ENCODE measurements around the gene ZNF837.

DNA sequence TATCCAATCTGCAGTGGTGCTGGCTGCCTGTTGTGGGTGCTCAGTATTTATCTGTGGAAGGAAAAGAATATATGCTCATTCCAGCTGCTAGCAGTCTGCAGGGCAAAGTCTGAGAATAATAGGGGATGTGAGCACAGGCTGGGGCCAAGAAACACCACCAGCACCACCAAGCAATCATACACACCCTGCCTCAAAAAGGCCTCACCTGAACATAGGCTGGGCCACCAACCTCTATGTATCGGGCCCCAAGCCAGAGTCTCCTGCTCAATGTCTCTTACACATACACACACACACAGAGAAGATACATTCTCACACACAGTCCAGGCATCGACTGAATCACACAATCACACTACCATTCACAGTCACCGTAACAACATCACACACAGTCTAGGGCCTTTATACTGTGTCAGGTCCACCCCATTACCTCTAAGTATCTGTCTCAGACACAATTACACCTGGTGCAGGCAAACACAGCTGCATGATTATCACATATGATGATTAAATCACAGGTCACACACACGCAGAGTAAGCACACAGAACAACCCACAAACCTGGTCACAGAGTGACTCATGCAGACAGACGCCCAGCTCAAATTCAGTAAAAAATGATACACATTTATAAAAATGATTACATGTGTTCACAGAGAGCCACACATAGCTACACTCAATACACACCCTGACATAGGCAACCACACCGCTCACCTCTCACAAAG lies 55.4 kb downstream of the ZNF837 start:
- TF ChIP-seq, protein P1, sequence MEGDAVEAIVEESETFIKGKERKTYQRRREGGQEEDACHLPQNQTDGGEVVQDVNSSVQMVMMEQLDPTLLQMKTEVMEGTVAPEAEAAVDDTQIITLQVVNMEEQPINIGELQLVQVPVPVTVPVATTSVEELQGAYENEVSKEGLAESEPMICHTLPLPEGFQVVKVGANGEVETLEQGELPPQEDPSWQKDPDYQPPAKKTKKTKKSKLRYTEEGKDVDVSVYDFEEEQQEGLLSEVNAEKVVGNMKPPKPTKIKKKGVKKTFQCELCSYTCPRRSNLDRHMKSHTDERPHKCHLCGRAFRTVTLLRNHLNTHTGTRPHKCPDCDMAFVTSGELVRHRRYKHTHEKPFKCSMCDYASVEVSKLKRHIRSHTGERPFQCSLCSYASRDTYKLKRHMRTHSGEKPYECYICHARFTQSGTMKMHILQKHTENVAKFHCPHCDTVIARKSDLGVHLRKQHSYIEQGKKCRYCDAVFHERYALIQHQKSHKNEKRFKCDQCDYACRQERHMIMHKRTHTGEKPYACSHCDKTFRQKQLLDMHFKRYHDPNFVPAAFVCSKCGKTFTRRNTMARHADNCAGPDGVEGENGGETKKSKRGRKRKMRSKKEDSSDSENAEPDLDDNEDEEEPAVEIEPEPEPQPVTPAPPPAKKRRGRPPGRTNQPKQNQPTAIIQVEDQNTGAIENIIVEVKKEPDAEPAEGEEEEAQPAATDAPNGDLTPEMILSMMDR (IDR thresholded peaks at IDR 0.05; ENCODE audit: low read depth, low read length): no peak
- no peak for TF ChIP-seq POLR2A (IDR thresholded peaks at IDR 0.05; ENCODE audit: extremely low read depth, insufficient read length)
